VCaP (cell line): Measurements from ENCODE around the gene RBMS3.
"Not testable (repeated sequence)": the region's sequence is repeated elsewhere in the genome, so short reads cannot be mapped to it uniquely, and the experiment has no call there.

Source experiments
- H3K27ac ChIP-seq: fragments of 450-650 bp; 2 replicates; pipeline ENCODE4 v1.5.1; 2017
- TF ChIP-seq, protein P1 (sequence below): fragments of 450-650 bp; conservative IDR thresholded peaks from 2 replicates; pipeline ENCODE4 v1.5.1; 2017; ENCODE audit warnings: mild to moderate bottlenecking, moderate library complexity

The RBMS3 gene

DNA sequence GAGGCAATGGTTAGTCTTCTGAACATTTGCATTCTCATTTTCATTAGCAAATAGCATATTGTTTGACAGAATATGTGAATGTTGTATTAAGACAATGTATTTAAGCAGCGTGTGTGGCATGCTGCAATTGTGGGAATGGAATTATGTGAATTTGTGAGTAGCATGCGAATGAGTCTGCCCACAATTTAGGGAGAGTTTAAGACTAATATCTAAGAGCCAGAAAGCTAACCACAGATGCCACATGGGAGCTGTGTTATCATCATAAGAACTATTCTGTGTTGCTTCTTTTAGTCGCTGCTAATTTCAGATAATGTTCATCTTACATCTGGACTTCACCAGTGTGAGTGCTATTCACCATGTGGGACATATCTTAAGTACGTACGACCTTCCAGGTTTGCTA is 494.5 kb downstream of the RBMS3 start:
- H3K27ac ChIP-seq, result no peak overlapping the region

DNA sequence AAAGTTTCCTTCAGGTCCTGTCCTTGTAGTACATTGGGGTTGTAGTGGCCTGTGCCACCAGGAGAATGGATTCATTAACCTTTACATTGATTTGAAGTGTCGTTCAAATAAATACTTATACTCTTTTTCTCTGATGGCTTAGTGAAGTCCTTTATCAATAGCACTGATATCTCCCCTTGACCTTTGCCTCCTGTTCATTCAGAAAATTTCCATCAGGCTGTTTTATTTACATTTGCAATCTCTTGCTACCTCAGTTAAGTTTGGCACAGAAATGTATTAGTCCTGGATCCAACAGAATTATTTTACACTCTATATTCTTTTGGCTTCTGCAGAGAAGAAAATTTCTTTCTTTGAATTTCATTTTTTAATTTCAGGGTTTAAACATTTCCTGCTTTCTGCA is 497.0 kb downstream of the RBMS3 start:
- H3K27ac ChIP-seq, result no peak overlapping the region
- TF ChIP-seq, protein P1, sequence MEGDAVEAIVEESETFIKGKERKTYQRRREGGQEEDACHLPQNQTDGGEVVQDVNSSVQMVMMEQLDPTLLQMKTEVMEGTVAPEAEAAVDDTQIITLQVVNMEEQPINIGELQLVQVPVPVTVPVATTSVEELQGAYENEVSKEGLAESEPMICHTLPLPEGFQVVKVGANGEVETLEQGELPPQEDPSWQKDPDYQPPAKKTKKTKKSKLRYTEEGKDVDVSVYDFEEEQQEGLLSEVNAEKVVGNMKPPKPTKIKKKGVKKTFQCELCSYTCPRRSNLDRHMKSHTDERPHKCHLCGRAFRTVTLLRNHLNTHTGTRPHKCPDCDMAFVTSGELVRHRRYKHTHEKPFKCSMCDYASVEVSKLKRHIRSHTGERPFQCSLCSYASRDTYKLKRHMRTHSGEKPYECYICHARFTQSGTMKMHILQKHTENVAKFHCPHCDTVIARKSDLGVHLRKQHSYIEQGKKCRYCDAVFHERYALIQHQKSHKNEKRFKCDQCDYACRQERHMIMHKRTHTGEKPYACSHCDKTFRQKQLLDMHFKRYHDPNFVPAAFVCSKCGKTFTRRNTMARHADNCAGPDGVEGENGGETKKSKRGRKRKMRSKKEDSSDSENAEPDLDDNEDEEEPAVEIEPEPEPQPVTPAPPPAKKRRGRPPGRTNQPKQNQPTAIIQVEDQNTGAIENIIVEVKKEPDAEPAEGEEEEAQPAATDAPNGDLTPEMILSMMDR, result no peak

More for the DNA sequence above, 494.5 kb downstream of the RBMS3 start:
- TF ChIP-seq, protein P1, result no peak

DNA sequence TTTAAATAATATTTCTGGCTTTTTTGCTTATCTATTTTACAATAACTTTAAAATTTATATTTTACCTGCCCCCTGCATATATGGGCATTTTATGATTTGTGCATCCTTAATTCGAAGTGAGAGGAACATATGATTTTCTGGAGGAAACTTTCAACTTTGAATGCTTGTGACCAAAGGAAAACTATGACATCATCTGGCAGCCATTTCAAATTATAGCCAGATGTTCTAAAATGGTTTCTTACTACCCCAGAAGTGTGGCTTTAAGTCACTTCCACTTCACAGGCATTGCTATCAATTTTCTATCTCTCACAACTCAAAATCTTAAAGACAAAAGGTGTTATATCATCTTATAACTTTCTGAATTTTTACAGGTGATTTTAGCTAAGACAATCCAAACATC is 508.8 kb downstream of the RBMS3 start:
- TF ChIP-seq, protein P1, result no peak
- H3K27ac ChIP-seq, result no peak overlapping the region

GRCh38 chr3:29796808-29797207 is 515.9 kb downstream of the RBMS3 start:
- no peak overlapping the region for H3K27ac ChIP-seq
- TF ChIP-seq, protein P1, result no peak

GRCh38 chr3:29802057-29802456 is 521.2 kb downstream of the RBMS3 start:
- TF ChIP-seq, protein P1, result no peak
- H3K27ac ChIP-seq, result peak overlapping the region; percentile 64

DNA sequence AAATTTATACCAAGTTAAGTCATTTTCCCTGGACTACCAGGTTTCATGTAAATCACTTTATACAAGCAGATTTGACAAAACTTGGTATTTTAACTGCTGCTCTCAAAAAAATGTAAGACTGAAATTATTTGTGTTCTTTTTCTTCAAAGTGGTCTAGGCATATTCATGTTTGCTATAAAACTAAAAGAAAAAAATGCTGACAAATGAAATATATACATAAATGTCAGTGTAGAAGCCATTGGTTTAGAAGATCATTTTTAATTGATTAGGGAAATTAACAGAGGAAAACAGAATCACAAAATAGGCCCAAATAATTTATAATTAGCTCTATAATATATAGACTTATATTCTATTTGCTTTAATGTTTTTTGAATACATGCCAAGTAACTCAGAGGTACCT is 523.2 kb downstream of the RBMS3 start:
- no peak overlapping the region for H3K27ac ChIP-seq
- TF ChIP-seq, protein P1, result no peak

- TF ChIP-seq, protein P1, result no peak
- no peak overlapping the region for H3K27ac ChIP-seq
Observed at GRCh38 chr3:29805757-29806156, 524.9 kb downstream of the RBMS3 start.

DNA sequence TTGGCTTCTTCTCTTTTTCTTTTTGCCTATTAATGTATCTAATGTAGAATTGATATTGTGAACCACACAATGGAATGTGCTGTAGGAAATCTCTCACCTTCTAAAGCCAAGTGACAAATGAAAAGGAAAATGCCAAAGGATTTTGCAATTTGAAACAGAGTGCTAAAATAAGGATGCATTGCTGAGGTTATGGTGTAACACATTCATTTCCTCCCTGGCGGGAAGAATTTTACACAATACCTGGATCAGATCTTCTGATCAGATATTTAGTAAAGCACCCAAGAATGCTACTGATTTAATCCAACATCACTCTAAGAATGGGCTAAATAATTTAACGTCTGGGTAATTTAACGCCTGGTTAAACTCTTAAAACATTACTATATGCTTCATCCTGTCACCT is 527.5 kb downstream of the RBMS3 start:
- not testable (repeated sequence) for H3K27ac ChIP-seq
